Osteoblast (primary cell): ENCODE measurements around the gene TRIM38. TPM values are rescaled to one million over a fixed set of nuclear protein-coding genes. Genes with fewer than 3 reads are reported as not detected.
A peak's percentile ranks its signal among the peaks of the same experiment; 100 is the strongest.

Experiments
- DNase-seq: peaks from one replicate; pipeline ENCODE4 v3.0.0; 2011; ENCODE audit warnings: low spot score, mixed read lengths; ENCODE audit not compliant: insufficient read length; ENCODE audit errors: missing footprints
- H2AFZ ChIP-seq: 2 replicates; pipeline ENCODE4 v1.6.0; 2011; ENCODE audit warnings: mild to moderate bottlenecking, low read length
- H3K27ac ChIP-seq: 2 replicates; pipeline ENCODE4 v1.5.1; 2011; ENCODE audit warnings: mild to moderate bottlenecking, low read depth, low read length, moderate library complexity
- H3K27me3 ChIP-seq: 2 replicates; pipeline ENCODE4 v1.6.0; 2012; ENCODE audit warnings: mild to moderate bottlenecking, control low read depth, inconsistent platforms, low read length, moderate library complexity; ENCODE audit not compliant: insufficient read depth
- H3K36me3 ChIP-seq: 2 replicates; pipeline ENCODE4 v1.5.1; 2011; ENCODE audit warnings: mild to moderate bottlenecking, low read length, control low read depth, moderate library complexity; ENCODE audit not compliant: insufficient read depth
- H3K4me1 ChIP-seq: 2 replicates; pipeline ENCODE4 v1.5.1; 2011; ENCODE audit warnings: mild to moderate bottlenecking, low read length, control low read depth, moderate library complexity; ENCODE audit not compliant: insufficient read depth
- H3K4me2 ChIP-seq: 2 replicates; pipeline ENCODE4 v1.6.0; 2011; ENCODE audit warnings: mild to moderate bottlenecking, low read length; ENCODE audit not compliant: insufficient read depth
- H3K4me3 ChIP-seq: fragments of 200-600 bp; sonication (generic); 3 replicates; pipeline ENCODE4 v1.5.1; 2012; ENCODE audit warnings: mild to moderate bottlenecking, low read length, inconsistent platforms; ENCODE audit not compliant: insufficient read depth
- H3K79me2 ChIP-seq: 2 replicates; pipeline ENCODE4 v1.6.0; 2012; ENCODE audit warnings: mild to moderate bottlenecking, low read length, control low read depth, inconsistent platforms; ENCODE audit not compliant: insufficient read depth
- H3K9me3 ChIP-seq: 2 replicates; pipeline ENCODE4 v1.5.1; 2011; ENCODE audit warnings: low read depth, low read length, control low read depth
- H4K20me1 ChIP-seq: 2 replicates; pipeline ENCODE4 v1.6.0; 2012; ENCODE audit warnings: mild to moderate bottlenecking, low read length, control low read depth; ENCODE audit not compliant: insufficient read depth
- total RNA-seq: library from RNA; depleted of rRNA; stranded (reverse); fragments of >200 nt; gene quantifications from 2 replicates; pipeline ENCODE4 v1.2.3, GENCODE V29; 2012
- TF ChIP-seq, protein P1 (sequence below): IDR thresholded peaks from 2 replicates; pipeline ENCODE4 v1.5.1; 2011; ENCODE audit warnings: mild to moderate bottlenecking, low read depth, low read length, moderate library complexity; ENCODE audit errors: extremely low read depth

Gene TRIM38
- total RNA-seq, 1 donor: 13.0 TPM

DNA sequence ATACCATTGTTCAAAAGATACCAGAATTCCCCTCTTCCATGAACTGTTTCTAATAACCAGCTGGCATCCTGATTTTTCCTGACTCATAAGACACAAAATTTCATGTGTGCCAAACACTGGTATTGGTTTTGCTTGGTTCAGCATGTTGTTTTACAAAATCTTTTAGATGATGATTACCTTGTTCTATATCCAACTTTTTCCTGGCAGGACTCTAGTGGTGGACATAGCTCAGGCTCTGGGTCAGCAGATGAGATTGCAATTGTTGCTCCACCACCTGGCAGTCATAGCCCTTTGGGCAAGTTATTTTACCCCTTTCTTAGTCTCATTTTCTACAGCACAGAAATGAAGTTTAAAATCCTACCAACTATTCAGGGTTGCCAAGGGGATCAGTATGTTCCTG is 6.2 kb downstream of the TRIM38 start:
- TF ChIP-seq, protein P1, sequence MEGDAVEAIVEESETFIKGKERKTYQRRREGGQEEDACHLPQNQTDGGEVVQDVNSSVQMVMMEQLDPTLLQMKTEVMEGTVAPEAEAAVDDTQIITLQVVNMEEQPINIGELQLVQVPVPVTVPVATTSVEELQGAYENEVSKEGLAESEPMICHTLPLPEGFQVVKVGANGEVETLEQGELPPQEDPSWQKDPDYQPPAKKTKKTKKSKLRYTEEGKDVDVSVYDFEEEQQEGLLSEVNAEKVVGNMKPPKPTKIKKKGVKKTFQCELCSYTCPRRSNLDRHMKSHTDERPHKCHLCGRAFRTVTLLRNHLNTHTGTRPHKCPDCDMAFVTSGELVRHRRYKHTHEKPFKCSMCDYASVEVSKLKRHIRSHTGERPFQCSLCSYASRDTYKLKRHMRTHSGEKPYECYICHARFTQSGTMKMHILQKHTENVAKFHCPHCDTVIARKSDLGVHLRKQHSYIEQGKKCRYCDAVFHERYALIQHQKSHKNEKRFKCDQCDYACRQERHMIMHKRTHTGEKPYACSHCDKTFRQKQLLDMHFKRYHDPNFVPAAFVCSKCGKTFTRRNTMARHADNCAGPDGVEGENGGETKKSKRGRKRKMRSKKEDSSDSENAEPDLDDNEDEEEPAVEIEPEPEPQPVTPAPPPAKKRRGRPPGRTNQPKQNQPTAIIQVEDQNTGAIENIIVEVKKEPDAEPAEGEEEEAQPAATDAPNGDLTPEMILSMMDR: no peak
- no peak for DNase-seq
- no peak overlapping the region for H3K4me3 ChIP-seq
- H3K36me3 ChIP-seq: peaks cover 57% of the 10 kb centered on the region
- no peaks in the 10 kb centered on the region for H3K27me3 ChIP-seq
- H2AFZ ChIP-seq: no peak overlapping the region
- peaks cover 49% of the 10 kb centered on the region for H3K79me2 ChIP-seq
- H3K4me2 ChIP-seq: peak overlapping the region; percentile 8
- H3K9me3 ChIP-seq: no peaks in the 10 kb centered on the region
- H3K4me1 ChIP-seq: peaks cover 51% of the 10 kb centered on the region
- no peak overlapping the region for H3K27ac ChIP-seq
- H4K20me1 ChIP-seq: peaks cover 2% of the 10 kb centered on the region

DNA sequence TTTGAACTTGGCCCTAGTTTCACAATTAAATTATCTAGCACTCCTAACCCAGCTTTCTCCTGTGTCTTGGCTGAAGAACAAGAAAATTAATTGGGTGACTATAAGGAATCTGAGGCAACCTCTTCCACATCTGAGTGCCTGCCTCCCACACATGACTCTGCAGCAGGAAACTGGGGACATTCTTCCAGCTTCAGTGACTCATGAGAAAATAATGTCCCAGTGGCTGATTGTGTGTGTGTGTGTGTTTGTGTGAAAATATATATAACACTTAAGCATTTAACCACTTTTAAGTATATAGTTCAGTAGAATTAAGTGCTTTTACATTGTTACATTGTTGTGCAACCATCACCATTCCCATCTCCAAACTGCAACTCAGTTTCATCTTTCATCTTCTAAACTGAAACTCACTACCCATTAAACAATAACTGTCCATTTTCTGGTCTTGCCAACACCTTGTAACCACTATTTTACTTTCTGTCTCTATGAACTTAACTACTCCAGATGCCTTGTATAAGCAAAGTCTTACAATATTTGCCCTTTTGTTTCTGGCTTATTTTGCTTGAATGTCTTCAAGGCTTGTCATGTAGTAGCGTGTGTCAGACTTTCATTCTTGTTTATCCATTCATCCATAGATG is 8.7 kb downstream of the TRIM38 start:
- no peak overlapping the region for H2AFZ ChIP-seq
- peak; percentile 62 for DNase-seq
- peaks cover 67% of the 10 kb centered on the region for H3K36me3 ChIP-seq
- peak overlapping the region; percentile 73 for H3K27ac ChIP-seq
- TF ChIP-seq, protein P1: no peak
- no peak overlapping the region for H3K4me3 ChIP-seq
- no peaks in the 10 kb centered on the region for H3K27me3 ChIP-seq
- peak overlapping the region; percentile 62 for H3K4me2 ChIP-seq
- no peaks in the 10 kb centered on the region for H3K9me3 ChIP-seq
- peaks cover 43% of the 10 kb centered on the region for H3K4me1 ChIP-seq
- peaks cover 28% of the 10 kb centered on the region for H3K79me2 ChIP-seq
- H4K20me1 ChIP-seq: no peaks in the 10 kb centered on the region

GRCh38 chr6:25972128-25972527 is 9.5 kb downstream of the TRIM38 start:
- Histone ChIP-seq H3K79me2 (peaks cover 20% of the 10 kb centered on the region), H2AFZ (no peak overlapping the region), H3K27me3 (no peaks in the 10 kb centered on the region), H3K4me3 (no peak overlapping the region), H3K9me3 (no peaks in the 10 kb centered on the region), H3K27ac (peak overlapping the region; percentile 73), H3K36me3 (peaks cover 69% of the 10 kb centered on the region), H4K20me1 (no peaks in the 10 kb centered on the region), H3K4me2 (no peak overlapping the region), H3K4me1 (peaks cover 43% of the 10 kb centered on the region)
- TF ChIP-seq, protein P1: no peak
- no peak for DNase-seq

DNA sequence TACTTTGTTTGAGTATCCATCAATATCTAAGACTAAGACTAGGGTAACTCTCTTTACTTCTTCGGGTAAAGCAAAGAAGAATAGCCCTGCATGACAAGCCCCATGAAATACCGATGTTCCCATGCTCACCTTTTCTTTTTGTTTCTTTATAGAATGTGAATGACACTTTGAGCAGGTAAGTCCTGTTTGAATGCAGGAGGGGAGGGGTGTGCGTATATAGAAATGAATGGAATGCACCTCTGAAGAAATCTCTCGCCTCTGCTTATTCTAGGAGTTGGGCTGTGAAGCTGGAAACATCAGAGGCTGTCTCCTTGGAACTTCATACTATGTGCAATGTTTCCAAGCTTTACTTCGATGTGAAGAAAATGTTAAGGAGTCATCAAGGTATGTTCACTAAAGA is 10.3 kb downstream of the TRIM38 start:
- H3K79me2 ChIP-seq: peaks cover 17% of the 10 kb centered on the region
- TF ChIP-seq, protein P1: no peak
- peaks cover 74% of the 10 kb centered on the region for H3K36me3 ChIP-seq
- no peaks in the 10 kb centered on the region for H4K20me1 ChIP-seq
- H3K4me1 ChIP-seq: peaks cover 41% of the 10 kb centered on the region
- no peaks in the 10 kb centered on the region for H3K27me3 ChIP-seq
- no peak for DNase-seq
- H3K27ac ChIP-seq: no peak overlapping the region
- H3K4me3 ChIP-seq: no peak overlapping the region
- H3K9me3 ChIP-seq: no peaks in the 10 kb centered on the region
- H3K4me2 ChIP-seq: no peak overlapping the region
- no peak overlapping the region for H2AFZ ChIP-seq
